Fibroblast of lung (primary cell): ENCODE data around the gene RIMKLA. TPM values are rescaled to one million over a fixed set of nuclear protein-coding genes. Genes with fewer than 3 reads are reported as not detected.

ENCODE experiments used
- DNase-seq, 2 donors: peaks; one replicate each; pipeline versions ENCODE4 v3.0.0 to v3.0.0-alpha.2; 2010; ENCODE audit warnings: low read depth in 2 of 2
- H2AFZ ChIP-seq: 2 replicates; pipeline ENCODE4 v1.5.1; 2012; ENCODE audit warnings: low read length, control low read depth, inconsistent platforms
- H3K27ac ChIP-seq: 2 replicates; pipeline ENCODE4 v1.5.1; 2011; ENCODE audit warnings: low read length, control low read depth; ENCODE audit not compliant: insufficient read depth
- H3K27me3 ChIP-seq: 2 replicates; pipeline ENCODE4 v1.5.1; 2011; ENCODE audit warnings: mild to moderate bottlenecking, low read length; ENCODE audit not compliant: control insufficient read depth, insufficient read depth
- H3K36me3 ChIP-seq: 2 replicates; pipeline ENCODE4 v1.5.1; 2011; ENCODE audit warnings: low read length; ENCODE audit not compliant: control insufficient read depth, insufficient read depth
- H3K4me1 ChIP-seq: 2 replicates; pipeline ENCODE4 v1.5.1; 2011; ENCODE audit warnings: low read length; ENCODE audit not compliant: control insufficient read depth, insufficient read depth; ENCODE audit errors: extremely low read depth
- H3K4me2 ChIP-seq: 2 replicates; pipeline ENCODE4 v1.5.1; 2011; ENCODE audit warnings: low read length, control low read depth; ENCODE audit not compliant: insufficient read depth; ENCODE audit errors: extremely low read depth
- H3K4me3 ChIP-seq, 4 experiments: fragments of 200-600 bp in 1 of 4; sonication (generic) in 1 of 4; replicated peaks in 1 of 4; 2 replicates each; pipeline ENCODE4 v1.5.1; 2011 to 2016; ENCODE audit warnings: low read length in 4 of 4, low read depth in 3 of 4, mild to moderate bottlenecking in 3 of 4, control low read depth in 2 of 4, inconsistent platforms in 1 of 4, mixed read lengths in 1 of 4; ENCODE audit not compliant: insufficient read depth in 1 of 4; ENCODE audit errors: control extremely low read depth in 1 of 4
- H3K79me2 ChIP-seq: 2 replicates; pipeline ENCODE4 v1.5.1; 2012; ENCODE audit warnings: mild to moderate bottlenecking, low read length, inconsistent platforms; ENCODE audit not compliant: control insufficient read depth, insufficient read depth
- H3K9ac ChIP-seq: 2 replicates; pipeline ENCODE4 v1.5.1; 2011; ENCODE audit warnings: mild to moderate bottlenecking, low read length, control low read depth; ENCODE audit not compliant: insufficient read depth
- H3K9me3 ChIP-seq: 2 replicates; pipeline ENCODE4 v1.5.1; 2012; ENCODE audit warnings: low read depth, low read length; ENCODE audit not compliant: control insufficient read depth, insufficient read depth
- H4K20me1 ChIP-seq: 2 replicates; pipeline ENCODE4 v1.5.1; 2011; ENCODE audit warnings: low read length; ENCODE audit not compliant: control insufficient read depth, insufficient read depth; ENCODE audit errors: extremely low read depth
- EZH2 ChIP-seq: IDR thresholded peaks from 2 replicates; pipeline ENCODE4 v1.5.1; 2012; ENCODE audit warnings: low read length, control low read depth, mild to moderate bottlenecking; ENCODE audit errors: missing control alignments
- polyA plus RNA-seq, 2 donors: library from polyadenylated mRNA; depleted of rRNA in 1 of 2; stranded (reverse) in 1 of 2; unstranded in 1 of 2; fragments of >200 nt; gene quantifications; 2 replicates each; pipeline ENCODE4 v1.2.1, GENCODE V29; 2011 to 2012; ENCODE audit warnings: missing spikeins in 1 of 2
- total RNA-seq: library from RNA; depleted of rRNA; stranded (reverse); fragments of >200 nt; gene quantifications from 2 replicates; pipeline ENCODE4 v1.2.1, GENCODE V29; 2014
- TF ChIP-seq, protein P1 (sequence below), 2 donors: IDR thresholded peaks in 1 of 2; conservative IDR thresholded peaks in 1 of 2; 1 replicate in 1 of 2; 2 replicates in 1 of 2; pipeline ENCODE4 v1.5.1; 2011 to 2012; ENCODE audit warnings: low read length in 2 of 2, control low read depth in 1 of 2, inconsistent platforms in 1 of 2, low read depth in 1 of 2, mild to moderate bottlenecking in 1 of 2

RIMKLA gene
- total and polyA plus RNA-seq, 2 donors (not counting 1 experiment from before 2014, with no cell fraction given) = under 0.01 TPM; not detected in 1

GRCh38 chr1:42368096-42368795 lies 12.3 kb upstream of the RIMKLA start:
- Histone ChIP-seq H3K27ac (no peak overlapping the region), H3K4me3 (no peak overlapping the region), H3K9me3 (no peaks in the 10 kb centered on the region), H4K20me1 (no peaks in the 10 kb centered on the region), H2AFZ (no peak overlapping the region), H3K9ac (no peak overlapping the region), H3K4me2 (no peak overlapping the region), H3K27me3 (no peaks in the 10 kb centered on the region), H3K36me3 (no peaks in the 10 kb centered on the region), H3K79me2 (no peaks in the 10 kb centered on the region), H3K4me1 (no peaks in the 10 kb centered on the region)
- TF ChIP-seq, protein P1, sequence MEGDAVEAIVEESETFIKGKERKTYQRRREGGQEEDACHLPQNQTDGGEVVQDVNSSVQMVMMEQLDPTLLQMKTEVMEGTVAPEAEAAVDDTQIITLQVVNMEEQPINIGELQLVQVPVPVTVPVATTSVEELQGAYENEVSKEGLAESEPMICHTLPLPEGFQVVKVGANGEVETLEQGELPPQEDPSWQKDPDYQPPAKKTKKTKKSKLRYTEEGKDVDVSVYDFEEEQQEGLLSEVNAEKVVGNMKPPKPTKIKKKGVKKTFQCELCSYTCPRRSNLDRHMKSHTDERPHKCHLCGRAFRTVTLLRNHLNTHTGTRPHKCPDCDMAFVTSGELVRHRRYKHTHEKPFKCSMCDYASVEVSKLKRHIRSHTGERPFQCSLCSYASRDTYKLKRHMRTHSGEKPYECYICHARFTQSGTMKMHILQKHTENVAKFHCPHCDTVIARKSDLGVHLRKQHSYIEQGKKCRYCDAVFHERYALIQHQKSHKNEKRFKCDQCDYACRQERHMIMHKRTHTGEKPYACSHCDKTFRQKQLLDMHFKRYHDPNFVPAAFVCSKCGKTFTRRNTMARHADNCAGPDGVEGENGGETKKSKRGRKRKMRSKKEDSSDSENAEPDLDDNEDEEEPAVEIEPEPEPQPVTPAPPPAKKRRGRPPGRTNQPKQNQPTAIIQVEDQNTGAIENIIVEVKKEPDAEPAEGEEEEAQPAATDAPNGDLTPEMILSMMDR (conservative IDR thresholded peaks at IDR 0.05 in 1 of 2, IDR thresholded peaks at IDR 0.05 in 1 of 2; ENCODE audit: low read depth in 1 of 2, low read length in 2 of 2) = no peak
- TF ChIP-seq EZH2 = no peak
- DNase-seq = no peak

GRCh38 chr1:42369471-42369870 lies 11.1 kb upstream of the RIMKLA start:
- Histone ChIP-seq H4K20me1 (no peaks in the 10 kb centered on the region), H3K27me3 (no peaks in the 10 kb centered on the region), H2AFZ (no peak overlapping the region), H3K4me3 (no peak overlapping the region), H3K9ac (no peak overlapping the region), H3K36me3 (no peaks in the 10 kb centered on the region), H3K79me2 (no peaks in the 10 kb centered on the region), H3K4me2 (no peak overlapping the region), H3K4me1 (no peaks in the 10 kb centered on the region), H3K9me3 (no peaks in the 10 kb centered on the region), H3K27ac (no peak overlapping the region)
- TF ChIP-seq, protein P1 (conservative IDR thresholded peaks at IDR 0.05 in 1 of 2, IDR thresholded peaks at IDR 0.05 in 1 of 2; ENCODE audit: low read depth in 1 of 2, low read length in 2 of 2) = no peak
- TF ChIP-seq EZH2 = no peak
- DNase-seq = no peak

- Histone ChIP-seq H3K9me3 (no peaks in the 10 kb centered on the region), H3K4me2 (no peak overlapping the region), H3K4me1 (no peaks in the 10 kb centered on the region), H4K20me1 (no peaks in the 10 kb centered on the region), H3K27ac (no peak overlapping the region), H3K4me3 (no peak overlapping the region), H3K27me3 (no peaks in the 10 kb centered on the region), H3K36me3 (no peaks in the 10 kb centered on the region), H2AFZ (no peak overlapping the region), H3K9ac (no peak overlapping the region), H3K79me2 (no peaks in the 10 kb centered on the region)
- no peak for DNase-seq
- no peak for TF ChIP-seq EZH2
- TF ChIP-seq, protein P1 (conservative IDR thresholded peaks at IDR 0.05 in 1 of 2, IDR thresholded peaks at IDR 0.05 in 1 of 2; ENCODE audit: low read depth in 1 of 2, low read length in 2 of 2) = no peak
Measured at GRCh38 chr1:42370876-42371549, 9.6 kb upstream of the RIMKLA start.
